Sciatic nerve (tissue), 2 donors: ENCODE results near the gene IL1RAPL1. TPM values are rescaled to one million over a fixed set of nuclear protein-coding genes. Genes with fewer than 3 reads are reported as not detected.
"Not testable (repeated sequence)": the region's sequence is repeated elsewhere in the genome, so short reads cannot be mapped to it uniquely, and the experiment has no call there.

Experiments
- ATAC-seq: fragments of 200-7000 bp; cut with Tn5 transposase; one replicate; pipeline ENCODE4 v1.9.1; 2020; ENCODE audit warnings: mild to moderate bottlenecking, moderate library complexity
- DNase-seq: peaks from one replicate; pipeline ENCODE4 v3.0.0-alpha.2; 2020; ENCODE audit warnings: low spot score
- intact Hi-C: fragments of 100-400 bp; cut with DNase I; formaldehyde crosslinking; loops from one replicate; pipeline ENCODE4 v1.14.2; 2022
- total RNA-seq: library from RNA; stranded (reverse); fragmentation: NEBNext Ultra II Directional; extraction: Animal tissue kit (Norgen Biotek cat#: 25700); gene quantifications from one replicate; pipeline ENCODE4 v1.2.1, GENCODE V29; 2021
- donor health status: DM: no; HTN: no; CAD: no.
- donor health status: DM: no; HTN: no; CAD: no.

Gene IL1RAPL1
- total RNA-seq, 1 donor from 2014 or later = 10.3 TPM

- DNase-seq = no peak
- intact Hi-C loops = no loop called here
Observed at GRCh38 chrX:28752330-28752729, 165.1 kb downstream of the IL1RAPL1 start.

GRCh38 chrX:28756175-28756574 is 168.9 kb downstream of the IL1RAPL1 start:
- no peak for DNase-seq
- intact Hi-C loops = no loop called here
- ATAC-seq = no peak

More at GRCh38 chrX:28752330-28752729, 165.1 kb downstream of the IL1RAPL1 start:
- ATAC-seq = no peak

GRCh38 chrX:28756647-28757046 is 169.4 kb downstream of the IL1RAPL1 start:
- intact Hi-C loops = no loop called here
- no peak for DNase-seq
- no peak for ATAC-seq

- ATAC-seq (no peak), DNase-seq (no peak)
- intact Hi-C loops = no loop called here
Observed at GRCh38 chrX:28757290-28757689, 170.0 kb downstream of the IL1RAPL1 start.

- intact Hi-C loops, ATAC-seq, DNase-seq: not testable (repeated sequence)
Observed at GRCh38 chrX:28766561-28766960, 179.3 kb downstream of the IL1RAPL1 start.

GRCh38 chrX:28773807-28774206 is 186.6 kb downstream of the IL1RAPL1 start:
- ATAC-seq (no peak), DNase-seq (no peak)
- intact Hi-C loops = no loop called here

GRCh38 chrX:28787206-28787605 is 200.0 kb downstream of the IL1RAPL1 start:
- no peak for DNase-seq
- ATAC-seq = no peak
- intact Hi-C loops = no loop called here

- DNase-seq, intact Hi-C loops, ATAC-seq: not testable (repeated sequence)
Observed at GRCh38 chrX:28800671-28801070, 213.4 kb downstream of the IL1RAPL1 start.

GRCh38 chrX:28802625-28803024 is 215.4 kb downstream of the IL1RAPL1 start:
- no peak for ATAC-seq
- DNase-seq = no peak
- intact Hi-C loops = no loop called here

- ATAC-seq (no peak), DNase-seq (no peak)
- intact Hi-C loops = no loop called here
Observed at GRCh38 chrX:28835991-28836390, 248.7 kb downstream of the IL1RAPL1 start.

- ATAC-seq (no peak), DNase-seq (no peak)
- intact Hi-C loops = no loop called here
Observed at GRCh38 chrX:28843817-28844216, 256.6 kb downstream of the IL1RAPL1 start.

GRCh38 chrX:28847423-28847822 is 260.2 kb downstream of the IL1RAPL1 start:
- ATAC-seq (peak; percentile 79), DNase-seq (peak; percentile 59)
- intact Hi-C loops = no loop called here

- ATAC-seq (no peak), DNase-seq (no peak)
- intact Hi-C loops = no loop called here
Observed at GRCh38 chrX:28848707-28849106, 261.5 kb downstream of the IL1RAPL1 start.

GRCh38 chrX:28850955-28851354 is 263.7 kb downstream of the IL1RAPL1 start:
- ATAC-seq = no peak
- intact Hi-C loops = no loop called here

GRCh38 chrX:28851871-28852270 is 264.6 kb downstream of the IL1RAPL1 start:
- no peak for ATAC-seq
- no peak for DNase-seq

More at GRCh38 chrX:28850955-28851354, 263.7 kb downstream of the IL1RAPL1 start:
- DNase-seq = no peak

GRCh38 chrX:28854637-28855036 is 267.4 kb downstream of the IL1RAPL1 start:
- DNase-seq (no peak), ATAC-seq (no peak)
- intact Hi-C loops = no loop called here

More at GRCh38 chrX:28851871-28852270, 264.6 kb downstream of the IL1RAPL1 start:
- intact Hi-C loops = no loop called here

- intact Hi-C loops = no loop called here
- DNase-seq (no peak), ATAC-seq (no peak)
Observed at GRCh38 chrX:28876408-28876807, 289.2 kb downstream of the IL1RAPL1 start.

- intact Hi-C loops = no loop called here
- DNase-seq (no peak), ATAC-seq (no peak)
Observed at GRCh38 chrX:28876901-28877300, 289.7 kb downstream of the IL1RAPL1 start.

GRCh38 chrX:28880136-28880535 is 292.9 kb downstream of the IL1RAPL1 start:
- no peak for ATAC-seq
- no peak for DNase-seq
- intact Hi-C loops = no loop called here

- intact Hi-C loops = no loop called here
- DNase-seq (no peak), ATAC-seq (no peak)
Observed at GRCh38 chrX:28884823-28885222, 297.6 kb downstream of the IL1RAPL1 start.

- DNase-seq = no peak
- ATAC-seq = no peak
- intact Hi-C loops = no loop called here
Observed at GRCh38 chrX:28888416-28888815, 301.2 kb downstream of the IL1RAPL1 start.
